ENCODE measurements around the gene ETF1.

Gene ETF1

GRCh38 chr5:138460032-138460693, 82.9 kb downstream of the ETF1 start:
- no peak overlapping the region for H3K4me3 ChIP-seq (ENCODE audit: low read length)
- DNase-seq (ENCODE audit: low read depth), result no peak
- TF ChIP-seq CTCF (conservative IDR thresholded peaks at IDR 0.05; ENCODE audit: low read length), result no peak

- no peak for TF ChIP-seq CTCF (conservative IDR thresholded peaks at IDR 0.05; ENCODE audit: low read length)
- no peak for DNase-seq (ENCODE audit: low read depth)
Observed at GRCh38 chr5:138459311-138459933, 83.6 kb downstream of the ETF1 start.

GRCh38 chr5:138458856-138459255, 84.2 kb downstream of the ETF1 start:
- TF ChIP-seq CTCF (conservative IDR thresholded peaks at IDR 0.05; ENCODE audit: low read length), result no peak
- no peak overlapping the region for H3K4me3 ChIP-seq (ENCODE audit: low read length)
- DNase-seq (ENCODE audit: low read depth), result no peak

More at GRCh38 chr5:138459311-138459933, 83.6 kb downstream of the ETF1 start:
- H3K4me3 ChIP-seq (ENCODE audit: low read length), result no peak overlapping the region

- no peak for DNase-seq (ENCODE audit: low read depth)
- no peak for TF ChIP-seq CTCF (conservative IDR thresholded peaks at IDR 0.05; ENCODE audit: low read length)
- no peak overlapping the region for H3K4me3 ChIP-seq (ENCODE audit: low read length)
Observed at GRCh38 chr5:138458384-138458783, 84.7 kb downstream of the ETF1 start.

- no peak; the same call in 1 of the 2 replicates for TF ChIP-seq CTCF (conservative IDR thresholded peaks at IDR 0.05; ENCODE audit: low read length)
- no peak overlapping the region for H3K4me3 ChIP-seq (ENCODE audit: low read length)
- no peak for DNase-seq (ENCODE audit: low read depth)
Observed at GRCh38 chr5:138457531-138458275, 85.3 kb downstream of the ETF1 start.
